Spleen (tissue), 7 donors: Measurements from ENCODE around the gene TKT.

Experiments
- CTCF ChIP-seq, 11 experiments: fragments of 200-600 bp in 7 of 11; fragments of 450-650 bp in 4 of 11; sonication (generic) in 4 of 11; IDR thresholded peaks in 8 of 11; conservative IDR thresholded peaks in 3 of 11; 1 replicate in 7 of 11; 2 replicates in 4 of 11; pipeline versions ENCODE4 v1.4.0 to v1.8.0; 2016 to 2021; ENCODE audit warnings: antibody characterized with exemption in 11 of 11, inconsistent platforms in 4 of 11, mild to moderate bottlenecking in 1 of 11
- POLR2A ChIP-seq, 3 donors: fragments of 450-650 bp; IDR thresholded peaks; one replicate each; pipeline ENCODE4 v1.5.1; 2017; ENCODE audit warnings: antibody characterized with exemption in 3 of 3, mild to moderate bottlenecking in 1 of 3
- POLR2AphosphoS5 ChIP-seq, 3 donors: sonication (generic); formaldehyde crosslinking; IDR thresholded peaks; one replicate each; pipeline ENCODE4 v1.5.1; 2017; ENCODE audit warnings: antibody characterized with exemption in 3 of 3
- donor health status: DM: no; HTN: no; CAD: no; lungs with moderate emphysema.
- donor health status: DM: no; HTN: no; CAD: no.
- donor health status: DM: no; HTN: no; CAD: no.

GRCh38 chr3:53242642-53243041 is 13.2 kb downstream of the TKT start:
- TF ChIP-seq POLR2A (IDR thresholded peaks at IDR 0.05) (no peak), CTCF (IDR thresholded peaks at IDR 0.05 in 8 of 11, conservative IDR thresholded peaks at IDR 0.05 in 3 of 11) (no peak), POLR2AphosphoS5 (IDR thresholded peaks at IDR 0.05) (peak in 1 of 3 donors; percentile 32)
